ENCODE data around the gene GOLGA2.
"Not testable (repeated sequence)": the region's sequence is repeated elsewhere in the genome, so short reads cannot be mapped to it uniquely, and the experiment has no call there.

The GOLGA2 gene

DNA sequence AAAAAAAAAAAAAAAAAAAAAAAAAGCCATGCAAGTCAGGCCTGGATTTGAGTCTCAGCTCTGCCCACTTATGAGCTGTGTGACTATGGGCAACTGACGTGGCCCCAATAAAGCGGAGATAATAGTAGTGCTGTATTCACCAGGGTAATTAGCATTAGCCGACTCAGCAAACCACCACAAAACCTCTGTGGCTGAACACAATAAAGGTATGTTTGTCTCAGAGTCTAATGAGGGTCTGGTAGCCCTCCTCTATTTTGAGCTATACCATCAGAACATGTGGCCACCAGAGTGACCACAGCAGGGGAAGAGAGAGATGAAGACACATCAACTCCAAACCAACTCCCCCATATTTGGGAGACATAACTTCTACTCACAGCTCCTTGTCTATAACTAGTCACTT is 16.2 kb upstream of the GOLGA2 start:
- TF ChIP-seq, protein P1, sequence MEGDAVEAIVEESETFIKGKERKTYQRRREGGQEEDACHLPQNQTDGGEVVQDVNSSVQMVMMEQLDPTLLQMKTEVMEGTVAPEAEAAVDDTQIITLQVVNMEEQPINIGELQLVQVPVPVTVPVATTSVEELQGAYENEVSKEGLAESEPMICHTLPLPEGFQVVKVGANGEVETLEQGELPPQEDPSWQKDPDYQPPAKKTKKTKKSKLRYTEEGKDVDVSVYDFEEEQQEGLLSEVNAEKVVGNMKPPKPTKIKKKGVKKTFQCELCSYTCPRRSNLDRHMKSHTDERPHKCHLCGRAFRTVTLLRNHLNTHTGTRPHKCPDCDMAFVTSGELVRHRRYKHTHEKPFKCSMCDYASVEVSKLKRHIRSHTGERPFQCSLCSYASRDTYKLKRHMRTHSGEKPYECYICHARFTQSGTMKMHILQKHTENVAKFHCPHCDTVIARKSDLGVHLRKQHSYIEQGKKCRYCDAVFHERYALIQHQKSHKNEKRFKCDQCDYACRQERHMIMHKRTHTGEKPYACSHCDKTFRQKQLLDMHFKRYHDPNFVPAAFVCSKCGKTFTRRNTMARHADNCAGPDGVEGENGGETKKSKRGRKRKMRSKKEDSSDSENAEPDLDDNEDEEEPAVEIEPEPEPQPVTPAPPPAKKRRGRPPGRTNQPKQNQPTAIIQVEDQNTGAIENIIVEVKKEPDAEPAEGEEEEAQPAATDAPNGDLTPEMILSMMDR (IDR thresholded peaks at IDR 0.05; ENCODE audit: insufficient read depth, missing control alignments), result no peak
- no peak for DNase-seq (ENCODE audit: insufficient read length, low spot score)
- FAIRE-seq, result no peak

DNA sequence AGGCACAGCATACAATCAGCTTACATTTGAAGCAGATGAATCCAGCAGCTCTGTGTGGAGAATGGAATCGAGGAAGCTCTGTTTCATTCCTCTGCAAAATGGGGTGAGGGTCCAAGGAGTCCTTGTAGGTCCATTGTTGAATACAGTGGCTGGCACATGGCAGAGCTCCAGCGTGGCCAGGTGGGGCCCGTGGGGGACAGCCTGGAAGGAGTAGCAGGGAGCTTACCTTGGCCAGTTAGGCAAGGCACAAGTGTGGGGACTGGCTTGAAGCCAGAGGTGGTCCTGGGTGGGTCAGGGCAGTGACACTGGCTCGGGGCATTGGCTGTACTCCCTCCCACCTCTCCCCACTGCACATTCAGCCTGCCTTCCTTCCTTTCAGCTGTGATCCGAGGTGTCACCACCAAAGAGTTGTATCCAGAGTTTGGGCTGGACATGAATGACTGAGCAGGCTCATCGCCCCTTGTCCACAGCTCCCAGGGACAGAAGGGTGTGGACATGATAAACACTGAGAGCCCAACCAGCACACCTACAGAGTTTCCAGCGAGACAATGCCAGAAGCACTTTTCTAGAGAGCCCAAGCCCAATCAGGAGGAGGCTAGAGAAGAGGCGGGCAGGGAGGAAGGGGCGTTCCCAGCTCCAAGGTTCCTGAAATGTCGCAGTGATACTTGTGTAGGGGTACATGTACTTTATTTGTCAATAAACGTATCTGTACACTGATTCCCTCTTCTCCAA is 12.6 kb upstream of the GOLGA2 start:
- DNase-seq (ENCODE audit: insufficient read length, low spot score) (no peak), FAIRE-seq (no peak)
- TF ChIP-seq, protein P1 (IDR thresholded peaks at IDR 0.05; ENCODE audit: insufficient read depth, missing control alignments), result no peak

DNA sequence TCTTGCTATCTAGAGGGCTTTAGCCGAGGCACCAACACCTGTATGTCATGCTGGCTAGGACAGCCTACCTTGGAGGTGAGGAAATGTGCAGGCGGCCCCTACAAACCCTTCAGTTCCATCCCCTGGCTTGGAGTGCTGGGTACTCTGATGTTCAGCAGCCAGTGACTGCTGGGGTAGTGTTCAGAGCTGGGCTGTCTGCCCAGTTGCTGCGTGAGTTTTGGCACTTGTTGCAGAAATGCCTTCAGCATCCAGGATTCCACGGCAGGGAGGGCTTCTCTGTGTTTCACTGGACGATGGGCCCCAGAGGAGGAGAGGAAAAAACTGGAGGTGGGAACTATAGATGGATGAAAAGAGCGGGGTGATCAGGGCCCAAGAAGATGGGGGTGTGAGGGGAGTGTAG is 10.6 kb upstream of the GOLGA2 start:
- FAIRE-seq (no peak), DNase-seq (ENCODE audit: insufficient read length, low spot score) (no peak)
- TF ChIP-seq, protein P1 (IDR thresholded peaks at IDR 0.05; ENCODE audit: insufficient read depth, missing control alignments), result no peak

DNA sequence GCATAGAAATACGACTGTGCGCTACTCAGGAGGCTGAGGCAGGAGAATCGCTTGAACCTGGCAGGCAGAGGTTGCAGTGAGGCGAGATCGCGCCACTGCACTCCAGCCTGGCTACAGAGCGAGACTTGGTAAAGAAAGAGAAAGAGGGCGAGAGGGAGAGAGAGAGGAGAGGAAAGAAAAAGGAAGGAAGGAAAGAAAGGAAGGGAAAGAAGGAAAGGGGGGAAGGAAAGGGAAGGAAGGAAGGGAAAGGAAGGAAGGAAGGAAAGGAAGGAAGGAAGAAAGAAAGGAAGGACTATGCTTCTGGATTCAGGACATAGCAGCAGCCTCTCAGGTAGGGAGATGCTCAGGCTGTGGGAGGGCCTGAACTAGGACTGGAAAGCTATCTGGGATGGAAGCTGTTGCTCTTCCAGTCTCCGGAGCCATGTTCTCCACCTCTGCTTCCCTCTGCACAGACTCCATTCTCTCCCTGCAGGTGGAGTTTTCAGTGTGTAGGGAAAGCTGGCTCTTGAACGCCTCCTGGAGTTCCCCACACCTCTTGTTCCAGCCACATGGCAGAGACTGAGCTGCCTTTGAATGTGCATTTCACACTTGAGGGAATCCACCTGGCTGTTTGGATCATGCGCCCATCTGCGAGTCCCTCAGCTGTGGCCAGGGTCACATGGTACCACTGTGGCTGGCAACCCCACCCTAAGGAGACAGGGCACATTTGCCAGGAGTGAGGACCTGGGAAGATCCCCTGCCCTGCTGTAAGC is 9.4 kb upstream of the GOLGA2 start:
- TF ChIP-seq, protein P1 (IDR thresholded peaks at IDR 0.05; ENCODE audit: insufficient read depth, missing control alignments), result no peak
- DNase-seq (ENCODE audit: insufficient read length, low spot score), result no peak
- no peak for FAIRE-seq

DNA sequence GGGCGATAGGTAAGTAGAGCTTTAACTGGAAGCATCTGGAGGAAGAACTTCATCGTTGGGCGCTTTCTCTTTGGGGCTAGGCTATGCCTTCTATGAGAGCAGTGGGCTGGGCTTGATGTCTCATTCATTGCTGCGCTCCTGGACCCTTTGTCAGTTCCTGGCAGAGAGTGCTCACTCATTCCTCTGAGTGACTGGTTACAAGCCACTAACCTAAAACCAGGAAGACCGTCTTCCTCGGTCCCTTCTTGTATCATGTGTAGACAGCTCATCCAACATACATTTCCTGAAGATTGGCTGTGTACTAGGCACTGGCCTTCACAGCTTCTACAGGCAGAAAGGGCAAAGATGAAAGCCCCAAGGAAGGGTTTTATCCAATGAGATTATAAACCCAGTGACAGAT is 6.7 kb upstream of the GOLGA2 start:
- DNase-seq (ENCODE audit: insufficient read length, low spot score) (no peak), FAIRE-seq (no peak)
- TF ChIP-seq, protein P1 (IDR thresholded peaks at IDR 0.05; ENCODE audit: insufficient read depth, missing control alignments), result no peak

DNA sequence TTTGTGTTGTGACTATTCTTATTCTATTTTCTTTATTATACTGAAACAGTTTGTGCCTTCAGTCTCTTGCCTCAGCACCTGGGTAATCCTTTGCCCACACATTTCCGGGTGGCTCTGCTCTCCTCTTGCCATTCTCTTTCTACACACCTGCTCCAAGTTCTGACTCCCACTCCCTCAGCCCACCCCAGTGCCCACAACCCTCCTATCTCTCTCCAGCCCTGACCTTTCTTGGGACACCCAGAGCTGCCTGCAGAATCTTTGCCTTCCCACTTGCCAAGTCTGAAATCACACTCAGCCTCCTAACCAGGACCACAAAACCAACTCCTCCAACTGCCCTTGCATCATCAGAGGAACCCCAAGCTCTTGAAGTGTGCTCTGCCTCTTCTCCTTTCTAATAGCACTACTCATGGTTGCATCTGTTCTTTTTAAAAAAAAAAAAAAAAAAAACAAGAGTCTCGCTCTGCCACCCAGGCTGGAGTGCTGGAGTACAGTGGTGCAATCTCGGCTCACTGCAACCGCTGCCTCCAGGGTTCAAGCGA is 4.3 kb upstream of the GOLGA2 start:
- no peak for DNase-seq (ENCODE audit: insufficient read length, low spot score)
- FAIRE-seq, result no peak
- TF ChIP-seq, protein P1 (IDR thresholded peaks at IDR 0.05; ENCODE audit: insufficient read depth, missing control alignments), result no peak

DNA sequence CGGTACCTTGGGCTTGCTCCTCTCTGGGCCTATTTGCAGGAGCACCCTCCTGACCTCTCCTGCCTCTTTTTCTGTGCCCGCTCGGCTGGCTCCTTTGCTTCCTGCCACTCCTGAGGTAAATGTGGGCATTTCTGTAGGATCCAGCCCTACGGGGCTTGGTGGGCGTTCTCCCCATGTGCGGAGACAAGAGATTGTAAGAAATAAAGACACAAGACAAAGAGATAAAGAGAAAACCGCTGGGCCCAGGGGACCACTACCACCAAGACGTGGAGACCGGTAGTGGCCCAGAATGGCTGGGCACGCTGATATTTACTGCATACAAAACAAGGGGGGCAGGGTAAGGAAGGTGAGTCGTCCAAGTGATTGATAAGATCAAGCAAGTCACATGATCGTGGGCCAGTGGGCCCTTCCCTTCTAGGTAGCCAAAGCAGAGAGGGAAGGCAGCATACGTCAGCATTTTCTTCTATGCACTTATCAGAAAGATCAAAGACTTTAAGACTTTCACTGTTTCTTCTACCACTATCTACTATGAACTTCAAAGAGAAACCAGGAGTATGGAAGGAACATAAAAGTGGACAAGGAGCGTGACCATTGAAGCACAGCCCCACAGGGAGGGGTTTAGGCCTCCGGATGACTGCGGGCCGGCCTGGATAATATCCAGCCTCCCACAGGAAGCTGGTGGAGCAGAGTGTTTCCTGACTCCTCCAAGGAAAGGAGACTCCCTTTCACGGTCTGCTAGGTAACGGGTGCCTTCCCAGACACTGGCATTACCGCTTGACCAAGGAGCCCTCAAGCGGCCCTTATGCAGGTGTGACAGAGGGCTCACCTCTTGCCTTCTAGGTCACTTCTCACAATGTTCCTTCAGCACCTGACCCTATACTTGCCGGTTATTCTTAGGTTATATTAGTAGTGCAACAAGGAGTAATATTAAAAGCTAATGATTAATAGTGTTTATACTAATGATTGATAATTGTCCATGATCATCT is 3.6 kb upstream of the GOLGA2 start:
- FAIRE-seq; DNase-seq (ENCODE audit: insufficient read length, low spot score): not testable (repeated sequence)

All from D721Med (cell line).